GM12878 (cell line): ENCODE results near the gene TLR1. TPM values are rescaled to one million over a fixed set of nuclear protein-coding genes. Genes with fewer than 3 reads are reported as not detected.

Source experiments
- ATAC-seq: fragments of 200-7000 bp; cut with Tn5 transposase; 3 replicates; pipeline ENCODE4 v1.9.1; 2020; ENCODE audit warnings: mild to moderate bottlenecking, moderate library complexity
- BruUV-seq: library from RNA; stranded (reverse); fragments of 400-500 nt; replicated peaks from 2 replicates; lab custom pipeline; 2021; lab: Mats Ljungman, UMichigan
- CTCF ChIA-PET: fragments of 300-600 bp; sonication (Branson Sonifier 250); formaldehyde crosslinking; extraction: SDS; loops from one replicate; lab custom pipeline; 2021; ENCODE audit warnings: inconsistent platforms; lab: Yijun Ruan, JAX
- POLR2A ChIA-PET: fragments of 350-600 bp; formaldehyde crosslinking; extraction: SDS; loops from one replicate; lab custom pipeline; 2021; ENCODE audit warnings: inconsistent platforms; lab: Charles Lee
- RAD21 ChIA-PET: fragments of 300-600 bp; sonication (Branson Sonifier 250); formaldehyde crosslinking; loops from one replicate; lab custom pipeline; 2023; ENCODE audit warnings: antibody characterized with exemption; ENCODE audit not compliant: unreplicated experiment; lab: Charles Lee
- SMC1A ChIA-PET: fragments of 300-600 bp; sonication (Branson Sonifier 250); formaldehyde crosslinking; loops from one replicate; lab custom pipeline; 2023; ENCODE audit not compliant: unreplicated experiment, uncharacterized antibody; lab: Charles Lee
- DNase-seq: peaks from one replicate; pipeline ENCODE4 v3.0.0-alpha.2; 2011; ENCODE audit warnings: low read depth, low spot score
- FAIRE-seq: peaks from 3 replicates; lab custom pipeline; 2011; peaks lifted over from hg19 to GRCh38; lab: Jason Lieb, UNC
- H2AFZ ChIP-seq: 2 replicates; pipeline ENCODE4 v1.6.0; 2011; ENCODE audit warnings: low read depth, low read length, control low read depth; ENCODE audit not compliant: control insufficient read depth
- H3K27ac ChIP-seq: 2 replicates; pipeline ENCODE4 v1.5.1; 2011; ENCODE audit warnings: control low read depth; ENCODE audit not compliant: control insufficient read depth, insufficient read depth
- H3K27me3 ChIP-seq, 2 experiments: replicated peaks in 1 of 2; 2 replicates each; pipeline versions ENCODE4 v1.6.0 to v1.6.1; 2011; ENCODE audit warnings: low read length in 1 of 2; ENCODE audit not compliant: control insufficient read depth in 2 of 2, insufficient read depth in 2 of 2
- H3K36me3 ChIP-seq, 2 experiments: 2 replicates each; pipeline ENCODE4 v1.5.1; 2011; ENCODE audit warnings: low read length in 1 of 2; ENCODE audit not compliant: control insufficient read depth in 2 of 2, insufficient read depth in 2 of 2
- H3K4me1 ChIP-seq: 2 replicates; pipeline ENCODE4 v1.6.1; 2011; ENCODE audit warnings: mild to moderate bottlenecking, low read length, moderate library complexity, mixed read lengths; ENCODE audit not compliant: control insufficient read depth, insufficient read depth
- H3K4me2 ChIP-seq: 2 replicates; pipeline ENCODE4 v1.6.0; 2011; ENCODE audit warnings: control low read depth; ENCODE audit not compliant: control insufficient read depth, insufficient read depth
- H3K4me3 ChIP-seq: fragments of 200-600 bp; sonication (generic); 2 replicates; pipeline ENCODE4 v1.5.1; 2016
- H3K79me2 ChIP-seq: 2 replicates; pipeline ENCODE4 v1.6.0; 2011; ENCODE audit warnings: low read length; ENCODE audit not compliant: control insufficient read depth, insufficient read depth
- H3K9ac ChIP-seq: 2 replicates; pipeline ENCODE4 v1.8.0; 2011; ENCODE audit warnings: low read length, control low read depth, mixed read lengths; ENCODE audit not compliant: control insufficient read depth, insufficient read depth
- H3K9me3 ChIP-seq: replicated peaks from 3 replicates; pipeline ENCODE4 v1.5.1; 2011; ENCODE audit warnings: mild to moderate bottlenecking, low read length; ENCODE audit not compliant: control insufficient read depth, insufficient read depth
- H4K20me1 ChIP-seq: 2 replicates; pipeline ENCODE4 v1.6.0; 2011; ENCODE audit not compliant: control insufficient read depth, insufficient read depth
- BMI1 ChIP-seq: fragments of 450-650 bp; IDR thresholded peaks from 2 replicates; pipeline ENCODE4 v1.6.1; 2016; ENCODE audit warnings: mild to moderate bottlenecking, moderate library complexity, borderline replicate concordance
- CBFB ChIP-seq: IDR thresholded peaks from 2 replicates; pipeline ENCODE4 v1.6.1; 2016; ENCODE audit warnings: antibody characterized with exemption, low read depth
- CBX5 ChIP-seq: sonication (generic); IDR thresholded peaks from 2 replicates; pipeline ENCODE4 v1.6.1; 2016; ENCODE audit warnings: low read depth, moderate library complexity, mild to moderate bottlenecking, inconsistent platforms
- CEBPB ChIP-seq, 2 experiments: fragments of 150-350 bp in 1 of 2; IDR thresholded peaks; 2 replicates each; pipeline ENCODE4 v1.6.1; 2012 to 2014; ENCODE audit warnings: low read depth in 2 of 2, low read length in 2 of 2, borderline replicate concordance in 1 of 2, inconsistent platforms in 1 of 2
- E2F8 ChIP-seq: fragments of 450-650 bp; IDR thresholded peaks from 2 replicates; pipeline ENCODE4 v1.6.1; 2018; ENCODE audit warnings: mild to moderate bottlenecking, low read depth, moderate library complexity; ENCODE audit not compliant: partially characterized antibody
- IRF5 ChIP-seq: fragments of 450-650 bp; IDR thresholded peaks from 2 replicates; pipeline ENCODE4 v1.6.1; 2017; ENCODE audit warnings: borderline replicate concordance
- MEF2A ChIP-seq: IDR thresholded peaks from 2 replicates; pipeline ENCODE4 v1.6.1; 2011; ENCODE audit warnings: low read depth, mild to moderate bottlenecking, low read length, moderate library complexity; ENCODE audit not compliant: insufficient read depth
- NFYB ChIP-seq: IDR thresholded peaks from 2 replicates; pipeline ENCODE4 v1.6.1; 2011; ENCODE audit warnings: low read depth, mild to moderate bottlenecking, low read length, improper control_type of control experiment, moderate library complexity; ENCODE audit not compliant: insufficient read depth
- NR2C2 ChIP-seq: IDR thresholded peaks from 2 replicates; pipeline ENCODE4 v1.6.1; 2011; ENCODE audit warnings: borderline replicate concordance, low read depth; ENCODE audit not compliant: control insufficient read depth, insufficient read length
- NRF1 ChIP-seq: conservative IDR thresholded peaks from 2 replicates; pipeline ENCODE4 v1.6.1; 2011; ENCODE audit warnings: mild to moderate bottlenecking, low read depth, low read length, improper control_type of control experiment
- POLR2A ChIP-seq: IDR thresholded peaks from 2 replicates; pipeline ENCODE4 v1.6.1; 2011; ENCODE audit warnings: low read depth, mild to moderate bottlenecking, low read length
- RAD51 ChIP-seq: fragments of 450-650 bp; IDR thresholded peaks from 2 replicates; pipeline ENCODE4 v1.6.1; 2016; ENCODE audit warnings: moderate library complexity, mild to moderate bottlenecking, inconsistent platforms
- SREBF2 ChIP-seq: IDR thresholded peaks from 2 replicates; pipeline ENCODE4 v1.6.1; 2012; ENCODE audit warnings: mild to moderate bottlenecking, low read length
- STAT1 ChIP-seq: fragments of 450-650 bp; conservative IDR thresholded peaks from 2 replicates; pipeline ENCODE4 v1.6.1; 2014; ENCODE audit warnings: antibody characterized with exemption, mild to moderate bottlenecking
- ZSCAN29 ChIP-seq: fragments of 450-650 bp; IDR thresholded peaks from 2 replicates; pipeline ENCODE4 v1.6.1; 2017; ENCODE audit warnings: mild to moderate bottlenecking, moderate library complexity
- ZZZ3 ChIP-seq: IDR thresholded peaks from 2 replicates; pipeline ENCODE4 v1.6.1; 2011; ENCODE audit warnings: low read depth; ENCODE audit not compliant: control insufficient read depth, insufficient read length
- WGBS: methylation state at CpG from one replicate; pipeline ENCODE4 v1.1.6; 2016; ENCODE audit warnings: low lambda C conversion rate; ENCODE audit not compliant: insufficient replicate concordance, insufficient coverage; ENCODE audit errors: missing lambda C conversion rate; 5-methylcytosine and 5-hydroxymethylcytosine counted together
- in situ Hi-C: fragments of 300-500 bp; cut with MboI; formaldehyde crosslinking; loops from 9 replicates; pipeline ENCODE4 v1.14.3; 2018; ENCODE audit warnings: mixed read lengths
- intact Hi-C: fragments of 100-400 bp; cut with micrococcal nuclease; formaldehyde crosslinking; loops from one replicate; pipeline ENCODE4 v1.14.2; 2022; ENCODE audit not compliant: unreplicated experiment
- polyA plus RNA-seq, 11 experiments: library from polyadenylated mRNA; depleted of rRNA in 4 of 11; unstranded in 6 of 11; stranded (reverse) in 5 of 11; fragments of >200 nt; fragmentation: Nextera tagmentation in 4 of 11; fragmentation: Illumina TruSeq in 1 of 11; extraction: Ambion mirVana in 4 of 11; extraction: Trizol in 1 of 11; gene quantifications; 1 replicate in 1 of 11; 2 replicates in 10 of 11; pipeline versions ENCODE4 v1.2.1 to v1.2.3, GENCODE V29; 2011 to 2016; ENCODE audit warnings: inconsistent platforms in 2 of 11, missing spikeins in 2 of 11, low read depth in 1 of 11
- total RNA-seq, 4 experiments: library from RNA; depleted of rRNA in 3 of 4; stranded (reverse); fragments of >200 nt in 3 of 4; fragmentation: Illumina TruSeq in 1 of 4; extraction: Trizol in 1 of 4; gene quantifications; 2 replicates each; pipeline versions ENCODE4 v1.2.1 to v1.2.3, GENCODE V29; 2013 to 2021

Gene TLR1
- total and polyA plus RNA-seq, 10 of the 15 experiments (the other 5 are each of a cell fraction or from before 2014, with no cell fraction given) = 9.3 to 57.1 (median 20.4) TPM

- no peaks in the 10 kb centered on the region for H3K27me3 ChIP-seq
- ATAC-seq (no peak), FAIRE-seq (no peak), DNase-seq (no peak)
- H3K36me3 ChIP-seq = peaks cover 2 to 38% of the 10 kb centered on the region in 2 experiments
- POLR2A ChIA-PET = interaction anchor here (1.0 to 1.3 kb wide), 2 partner anchors 10 to 35 kb away, joined by 3 read pairs; no protein-coding TSS in a partner anchor
- WGBS = 84% methylated on average over 8 of the region's 8 CpGs
- CTCF ChIA-PET = interaction anchor here (0.9 to 1.3 kb wide), 3 partner anchors 8 to 86 kb away, joined by 4 to 5 read pairs (median 5); partner anchors contain the start of gene TLR10
- H3K4me1 ChIP-seq = peaks cover 7% of the 10 kb centered on the region; the same call in 1 of the 2 replicates
- RAD21 ChIA-PET = interaction anchor here (1.0 kb wide), 1 partner anchor 9 kb away, joined by 3 read pairs; no protein-coding TSS in a partner anchor
- in situ Hi-C loops (loop anchor here (25.0 kb wide), 1 partner anchor 263 kb away; the partner anchor contains the start of gene TMEM156), intact Hi-C loops (no loop called here)
- H3K4me3 ChIP-seq = no peak overlapping the region
- H3K79me2 ChIP-seq = peaks cover 58% of the 10 kb centered on the region
- peaks cover 62% of the 10 kb centered on the region for H3K9me3 ChIP-seq
- no peak overlapping the region for H3K9ac ChIP-seq
- H2AFZ ChIP-seq = no peak overlapping the region
- no TSS peak for BruUV-seq
- H3K27ac ChIP-seq = no peak overlapping the region
- no peaks in the 10 kb centered on the region for H4K20me1 ChIP-seq
- SMC1A ChIA-PET = interaction anchor here (1.2 to 5.8 kb wide), 4 partner anchors 10 to 14 kb away, joined by 3 to 50 read pairs (median 16); no protein-coding TSS in a partner anchor
- no peak overlapping the region for H3K4me2 ChIP-seq
- TF ChIP-seq ZZZ3 (no peak), ZSCAN29 (no peak), SREBF2 (no peak), POLR2A (no peak), IRF5 (no peak), CBX5 (0 out of 2 replicates have a peak, but pooled peaks have one; percentile 8), STAT1 (no peak), E2F8 (no peak), RAD51 (no peak), MEF2A (no peak), CBFB (0 out of 2 replicates have a peak, but pooled peaks have one; percentile 27), NR2C2 (no peak), CEBPB (IDR thresholded peaks at IDR 0.05; ENCODE audit: borderline replicate concordance in 1 of 2, low read depth in 2 of 2, low read length in 2 of 2) (no peak), BMI1 (no peak), NFYB (no peak), NRF1 (no peak)
Measured at GRCh38 chr4:38774181-38774955, 30.2 kb downstream of the TLR1 start.
